ENCODE measurements around the gene CHURC1.
"Not testable (repeated sequence)": the region's sequence is repeated elsewhere in the genome, so short reads cannot be mapped to it uniquely, and the experiment has no call there.

The CHURC1 gene

GRCh38 chr14:64910847-64911495 is 3.3 kb upstream of the CHURC1 start:
- Histone ChIP-seq H3K4me1 (ENCODE audit: low read depth, poor library complexity, severe bottlenecking) (peaks cover 39% of the 10 kb centered on the region), H3K27ac (no peak overlapping the region), H3K27me3 (ENCODE audit: insufficient read depth, low read depth) (no peaks in the 10 kb centered on the region), H3K9ac (no peak overlapping the region), H3K4me2 (no peak overlapping the region), H4K20me1 (ENCODE audit: insufficient read depth) (no peaks in the 10 kb centered on the region), H3K4me3 (IDR thresholded peaks at IDR 0.05; ENCODE audit: insufficient read depth, low read depth, low read length) (no peak overlapping the region), H3K79me2 (ENCODE audit: insufficient read depth, low read depth) (peaks cover 17% of the 10 kb centered on the region), H3K36me3 (ENCODE audit: insufficient read depth) (no peaks in the 10 kb centered on the region), H2AFZ (ENCODE audit: low read depth) (no peak overlapping the region)
- TF ChIP-seq CTCF (conservative IDR thresholded peaks at IDR 0.05; ENCODE audit: low read depth, low read length), result peak; percentile 42; the same call in 1 of the 2 replicates

- Histone ChIP-seq H3K27ac (peak overlapping the region; percentile 24; the same call in 1 of the 2 replicates), H3K27me3 (ENCODE audit: insufficient read depth, low read depth) (no peaks in the 10 kb centered on the region), H3K9ac (no peak overlapping the region), H3K4me2 (peak overlapping the region; percentile 63), H3K4me1 (ENCODE audit: low read depth, poor library complexity, severe bottlenecking) (peaks cover 39% of the 10 kb centered on the region), H3K36me3 (ENCODE audit: insufficient read depth) (no peaks in the 10 kb centered on the region), H4K20me1 (ENCODE audit: insufficient read depth) (no peaks in the 10 kb centered on the region), H2AFZ (ENCODE audit: low read depth) (no peak overlapping the region), H3K4me3 (IDR thresholded peaks at IDR 0.05; ENCODE audit: insufficient read depth, low read depth, low read length) (no peak overlapping the region), H3K79me2 (ENCODE audit: insufficient read depth, low read depth) (peaks cover 30% of the 10 kb centered on the region)
- no peak for TF ChIP-seq CTCF (conservative IDR thresholded peaks at IDR 0.05; ENCODE audit: low read depth, low read length)
Observed at GRCh38 chr14:64912261-64912660, 2.0 kb upstream of the CHURC1 start.

DNA sequence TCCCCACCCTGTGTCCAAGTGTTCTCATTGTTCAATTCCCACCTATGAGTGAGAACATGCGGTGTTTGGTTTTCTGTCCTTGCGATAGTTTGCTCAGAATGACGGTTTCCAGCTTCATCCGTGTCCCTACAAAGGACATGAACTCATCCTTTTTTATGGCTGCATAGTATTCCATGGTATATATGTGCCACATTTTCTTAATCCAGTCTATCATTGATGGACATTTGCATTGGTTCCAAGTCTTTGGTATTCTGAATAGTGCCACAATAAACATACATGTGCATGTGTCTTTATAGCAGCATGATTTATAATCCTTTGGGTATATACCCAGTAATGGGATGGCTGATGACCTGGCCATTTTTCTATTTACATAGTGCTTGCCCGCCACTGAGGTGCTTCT is 778 bp upstream of the CHURC1 start:
- H3K4me1 ChIP-seq (ENCODE audit: low read depth, poor library complexity, severe bottlenecking), result peaks cover 39% of the 10 kb centered on the region
- H3K4me3 ChIP-seq (IDR thresholded peaks at IDR 0.05; ENCODE audit: insufficient read depth, low read depth, low read length); H3K36me3 ChIP-seq (ENCODE audit: insufficient read depth); H4K20me1 ChIP-seq (ENCODE audit: insufficient read depth); H3K9ac ChIP-seq; H3K27me3 ChIP-seq (ENCODE audit: insufficient read depth, low read depth): not testable (repeated sequence)
- H3K79me2 ChIP-seq (ENCODE audit: insufficient read depth, low read depth), result peaks cover 35% of the 10 kb centered on the region
- peak overlapping the region; percentile 82 for H3K4me2 ChIP-seq
- H2AFZ ChIP-seq (ENCODE audit: low read depth), result peak overlapping the region; percentile 90
- H3K27ac ChIP-seq, result peak overlapping the region; percentile 85

- Histone ChIP-seq H3K27ac (peak overlapping the region; percentile 85), H3K79me2 (ENCODE audit: insufficient read depth, low read depth) (peaks cover 35% of the 10 kb centered on the region), H3K4me3 (IDR thresholded peaks at IDR 0.05; ENCODE audit: insufficient read depth, low read depth, low read length) (no peak overlapping the region), H2AFZ (ENCODE audit: low read depth) (no peak overlapping the region), H3K36me3 (ENCODE audit: insufficient read depth) (no peaks in the 10 kb centered on the region), H4K20me1 (ENCODE audit: insufficient read depth) (no peaks in the 10 kb centered on the region), H3K4me2 (peak overlapping the region; percentile 84), H3K27me3 (ENCODE audit: insufficient read depth, low read depth) (no peaks in the 10 kb centered on the region), H3K4me1 (ENCODE audit: low read depth, poor library complexity, severe bottlenecking) (peaks cover 39% of the 10 kb centered on the region), H3K9ac (peak overlapping the region; percentile 94)
- TF ChIP-seq CTCF (conservative IDR thresholded peaks at IDR 0.05; ENCODE audit: low read depth, low read length), result no peak
Observed at GRCh38 chr14:64915029-64915424, 772 bp downstream of the CHURC1 start.

- H3K4me1 ChIP-seq (ENCODE audit: low read depth, poor library complexity, severe bottlenecking), result peaks cover 38% of the 10 kb centered on the region
- no peak overlapping the region for H3K9ac ChIP-seq
- H3K27me3 ChIP-seq (ENCODE audit: insufficient read depth, low read depth), result no peaks in the 10 kb centered on the region
- no peak for TF ChIP-seq CTCF (conservative IDR thresholded peaks at IDR 0.05; ENCODE audit: low read depth, low read length)
- H3K79me2 ChIP-seq (ENCODE audit: insufficient read depth, low read depth), result peaks cover 35% of the 10 kb centered on the region
- H4K20me1 ChIP-seq (ENCODE audit: insufficient read depth), result no peaks in the 10 kb centered on the region
- H2AFZ ChIP-seq (ENCODE audit: low read depth), result no peak overlapping the region
- no peak overlapping the region for H3K27ac ChIP-seq
- no peaks in the 10 kb centered on the region for H3K36me3 ChIP-seq (ENCODE audit: insufficient read depth)
- no peak overlapping the region for H3K4me3 ChIP-seq (IDR thresholded peaks at IDR 0.05; ENCODE audit: insufficient read depth, low read depth, low read length)
- peak overlapping the region; percentile 84; the same call in 1 of the 2 replicates for H3K4me2 ChIP-seq
Observed at GRCh38 chr14:64915797-64916196, 1.5 kb downstream of the CHURC1 start.
